Activated B cell treated with CpG ODN at 0.5 μM for 24 hours (primary cell): ENCODE results near the gene FBXO8. TPM values are rescaled to one million over a fixed set of nuclear protein-coding genes. Genes with fewer than 3 reads are reported as not detected.

Experiments used
- ATAC-seq: fragments of 200-7000 bp; cut with Tn5 transposase; one replicate; pipeline ENCODE4 v1.10.0; 2021; ENCODE audit warnings: low read depth, mild to moderate bottlenecking, moderate library complexity
- CTCF ChIA-PET: fragments of 350-600 bp; sonication (Branson Sonifier 250); formaldehyde crosslinking; loops from one replicate; lab custom pipeline; 2021; ENCODE audit warnings: antibody characterized with exemption; lab: Charles Lee
- POLR2A ChIA-PET: fragments of 350-600 bp; sonication (Branson Sonifier 250); formaldehyde crosslinking; loops from one replicate; lab custom pipeline; 2021; ENCODE audit warnings: antibody characterized with exemption; lab: Charles Lee
- DNase-seq: peaks from one replicate; pipeline ENCODE4 v3.0.0; 2022
- H3K27ac Mint-ChIP-seq: one replicate; pipeline ENCODE4 v1.8.0; 2020; ENCODE audit warnings: mixed read lengths
- H3K27me3 Mint-ChIP-seq: one replicate; pipeline ENCODE4 v1.8.0; 2021; ENCODE audit warnings: mixed read lengths
- H3K36me3 Mint-ChIP-seq: one replicate; pipeline ENCODE4 v1.8.0; 2021; ENCODE audit warnings: low read depth, mixed read lengths
- H3K4me1 Mint-ChIP-seq: one replicate; pipeline ENCODE4 v1.8.0; 2021; ENCODE audit warnings: mixed read lengths
- H3K4me3 Mint-ChIP-seq: one replicate; pipeline ENCODE4 v1.8.0; 2020; ENCODE audit warnings: mild to moderate bottlenecking, mixed read lengths
- H3K9me3 Mint-ChIP-seq: one replicate; pipeline ENCODE4 v1.8.0; 2020; ENCODE audit warnings: mixed read lengths
- CTCF ChIP-seq: fragments of 200-600 bp; IDR thresholded peaks from one replicate; pipeline ENCODE4 v1.8.0; 2022; ENCODE audit warnings: antibody characterized with exemption, mild to moderate bottlenecking
- intact Hi-C: fragments of 100-400 bp; cut with micrococcal nuclease; formaldehyde crosslinking; loops from one replicate; pipeline ENCODE4 v1.15.1; 2024
- total RNA-seq: library from RNA; stranded (reverse); gene quantifications from 2 replicates; pipeline ENCODE4 v1.2.3, GENCODE V29; 2022

FBXO8 gene
- total RNA-seq, 1 donor from 2014 or later: 15.8 TPM

GRCh38 chr4:174199735-174200134 is 83.7 kb downstream of the FBXO8 start:
- ChIA-PET CTCF (no interaction called here), POLR2A (no interaction called here)
- intact Hi-C loops: no loop called here
- TF ChIP-seq CTCF: no peak
- H3K27ac Mint-ChIP-seq: no peak overlapping the region
- ATAC-seq (no peak), DNase-seq (no peak)
- peaks cover 16% of the 10 kb centered on the region for H3K27me3 Mint-ChIP-seq
- H3K4me1 Mint-ChIP-seq: no peaks in the 10 kb centered on the region
- H3K4me3 Mint-ChIP-seq: no peak overlapping the region
- H3K36me3 Mint-ChIP-seq: no peaks in the 10 kb centered on the region
- H3K9me3 Mint-ChIP-seq: no peaks in the 10 kb centered on the region

GRCh38 chr4:174198828-174199227 is 84.6 kb downstream of the FBXO8 start:
- no peak for ATAC-seq
- CTCF ChIA-PET: no interaction called here
- no peaks in the 10 kb centered on the region for H3K9me3 Mint-ChIP-seq
- intact Hi-C loops: no loop called here
- H3K27ac Mint-ChIP-seq: no peak overlapping the region
- no peaks in the 10 kb centered on the region for H3K36me3 Mint-ChIP-seq
- H3K4me1 Mint-ChIP-seq: no peaks in the 10 kb centered on the region
- H3K4me3 Mint-ChIP-seq: no peak overlapping the region
- peaks cover 12% of the 10 kb centered on the region for H3K27me3 Mint-ChIP-seq
- DNase-seq: no peak
- no peak for TF ChIP-seq CTCF
- POLR2A ChIA-PET: no interaction called here

GRCh38 chr4:174198396-174198795 is 85.1 kb downstream of the FBXO8 start:
- no peak for ATAC-seq
- ChIA-PET CTCF (no interaction called here), POLR2A (no interaction called here)
- intact Hi-C loops: no loop called here
- no peaks in the 10 kb centered on the region for H3K36me3 Mint-ChIP-seq
- no peaks in the 10 kb centered on the region for H3K4me1 Mint-ChIP-seq
- DNase-seq: no peak
- no peak overlapping the region for H3K4me3 Mint-ChIP-seq
- H3K27ac Mint-ChIP-seq: no peak overlapping the region
- no peaks in the 10 kb centered on the region for H3K9me3 Mint-ChIP-seq
- peaks cover 12% of the 10 kb centered on the region for H3K27me3 Mint-ChIP-seq
- TF ChIP-seq CTCF: no peak

- no peaks in the 10 kb centered on the region for H3K36me3 Mint-ChIP-seq
- no peak overlapping the region for H3K4me3 Mint-ChIP-seq
- intact Hi-C loops: no loop called here
- H3K27me3 Mint-ChIP-seq: peaks cover 10% of the 10 kb centered on the region
- ChIA-PET POLR2A (no interaction called here), CTCF (no interaction called here)
- no peaks in the 10 kb centered on the region for H3K9me3 Mint-ChIP-seq
- DNase-seq (no peak), ATAC-seq (no peak)
- TF ChIP-seq CTCF: no peak
- H3K4me1 Mint-ChIP-seq: no peaks in the 10 kb centered on the region
- no peak overlapping the region for H3K27ac Mint-ChIP-seq
Observed at GRCh38 chr4:174193438-174194374, 89.8 kb downstream of the FBXO8 start.

GRCh38 chr4:174192943-174193342 is 90.5 kb downstream of the FBXO8 start:
- Mint-ChIP-seq H3K27ac (no peak overlapping the region), H3K4me3 (no peak overlapping the region), H3K9me3 (no peaks in the 10 kb centered on the region), H3K4me1 (no peaks in the 10 kb centered on the region), H3K27me3 (peaks cover 10% of the 10 kb centered on the region), H3K36me3 (no peaks in the 10 kb centered on the region)
- intact Hi-C loops: no loop called here
- ChIA-PET CTCF (no interaction called here), POLR2A (no interaction called here)
- no peak for ATAC-seq
- no peak for DNase-seq
- no peak for TF ChIP-seq CTCF
